ENCODE results near the gene XAGE3.
"Not testable (repeated sequence)": the region's sequence is repeated elsewhere in the genome, so short reads cannot be mapped to it uniquely, and the experiment has no call there.

The XAGE3 gene

GRCh38 chrX:52843619-52844018, 24.3 kb downstream of the XAGE3 start:
- not testable (repeated sequence) for H3K4me3 ChIP-seq (ENCODE audit: low read depth in 1 of 5, low read length in 5 of 5); H3K9ac ChIP-seq (ENCODE audit: low read length in 5 of 5); H3K27ac ChIP-seq (ENCODE audit: low read depth, low read length); H3K9me3 ChIP-seq (ENCODE audit: control insufficient read depth in 5 of 5, low read length in 5 of 5); H3K4me1 ChIP-seq (ENCODE audit: control insufficient read depth in 5 of 5, insufficient read depth in 5 of 5, low read length in 5 of 5); H3K36me3 ChIP-seq (ENCODE audit: control insufficient read depth in 5 of 5, insufficient read depth in 5 of 5, low read length in 5 of 5); H3K27me3 ChIP-seq (ENCODE audit: control insufficient read depth in 5 of 5, insufficient read depth in 4 of 5, low read length in 5 of 5)

- Histone ChIP-seq H3K36me3 (ENCODE audit: control insufficient read depth in 5 of 5, insufficient read depth in 5 of 5, low read length in 5 of 5) (no peaks in the 10 kb centered on the region), H3K4me1 (ENCODE audit: control insufficient read depth in 5 of 5, insufficient read depth in 5 of 5, low read length in 5 of 5) (no peaks in the 10 kb centered on the region), H3K4me3 (ENCODE audit: low read depth in 1 of 5, low read length in 5 of 5) (no peak overlapping the region), H3K27ac (ENCODE audit: low read depth, low read length) (no peak overlapping the region), H3K9me3 (ENCODE audit: control insufficient read depth in 5 of 5, low read length in 5 of 5) (no peaks in the 10 kb centered on the region), H3K27me3 (ENCODE audit: control insufficient read depth in 5 of 5, insufficient read depth in 4 of 5, low read length in 5 of 5) (peaks cover 0 to 9% (median 0%) of the 10 kb centered on the region in 5 donors), H3K9ac (ENCODE audit: low read length in 5 of 5) (no peak overlapping the region)
These were observed 28.7 kb downstream of the XAGE3 start for GRCh38 chrX:52839137-52839536.

GRCh38 chrX:52830551-52830950, 37.3 kb downstream of the XAGE3 start:
- Histone ChIP-seq H3K27me3 (ENCODE audit: control insufficient read depth in 5 of 5, insufficient read depth in 4 of 5, low read length in 5 of 5) (peaks cover 0 to 19% (median 14%) of the 10 kb centered on the region in 5 donors), H3K9me3 (ENCODE audit: control insufficient read depth in 5 of 5, low read length in 5 of 5) (no peaks in the 10 kb centered on the region)

GRCh38 chrX:52824608-52825007, 43.3 kb downstream of the XAGE3 start:
- Histone ChIP-seq H3K36me3 (ENCODE audit: control insufficient read depth in 5 of 5, insufficient read depth in 5 of 5, low read length in 5 of 5) (no peaks in the 10 kb centered on the region), H3K27ac (ENCODE audit: low read depth, low read length) (no peak overlapping the region), H3K9me3 (ENCODE audit: control insufficient read depth in 5 of 5, low read length in 5 of 5) (no peaks in the 10 kb centered on the region), H3K9ac (ENCODE audit: low read length in 5 of 5) (no peak overlapping the region), H3K4me3 (ENCODE audit: low read depth in 1 of 5, low read length in 5 of 5) (no peak overlapping the region), H3K4me1 (ENCODE audit: control insufficient read depth in 5 of 5, insufficient read depth in 5 of 5, low read length in 5 of 5) (no peaks in the 10 kb centered on the region), H3K27me3 (ENCODE audit: control insufficient read depth in 5 of 5, insufficient read depth in 4 of 5, low read length in 5 of 5) (peaks cover 0 to 6% (median 3%) of the 10 kb centered on the region in 5 donors)

More at GRCh38 chrX:52830551-52830950, 37.3 kb downstream of the XAGE3 start:
- Histone ChIP-seq H3K9ac (ENCODE audit: low read length in 5 of 5) (no peak overlapping the region), H3K4me1 (ENCODE audit: control insufficient read depth in 5 of 5, insufficient read depth in 5 of 5, low read length in 5 of 5) (no peaks in the 10 kb centered on the region), H3K27ac (ENCODE audit: low read depth, low read length) (no peak overlapping the region), H3K4me3 (ENCODE audit: low read depth in 1 of 5, low read length in 5 of 5) (no peak overlapping the region), H3K36me3 (ENCODE audit: control insufficient read depth in 5 of 5, insufficient read depth in 5 of 5, low read length in 5 of 5) (no peaks in the 10 kb centered on the region)

GRCh38 chrX:52821079-52821760, 46.7 kb downstream of the XAGE3 start:
- Histone ChIP-seq H3K27me3 (ENCODE audit: control insufficient read depth in 5 of 5, insufficient read depth in 4 of 5, low read length in 5 of 5) (peaks cover 0 to 11% (median 8%) of the 10 kb centered on the region in 5 donors), H3K4me3 (ENCODE audit: low read depth in 1 of 5, low read length in 5 of 5) (no peak overlapping the region), H3K27ac (ENCODE audit: low read depth, low read length) (no peak overlapping the region)

GRCh38 chrX:52819788-52820187, 48.1 kb downstream of the XAGE3 start:
- H3K9me3 ChIP-seq (ENCODE audit: control insufficient read depth in 5 of 5, low read length in 5 of 5) = no peaks in the 10 kb centered on the region
- no peak overlapping the region for H3K27ac ChIP-seq (ENCODE audit: low read depth, low read length)
- H3K9ac ChIP-seq (ENCODE audit: low read length in 5 of 5) = no peak overlapping the region
- no peaks in the 10 kb centered on the region for H3K4me1 ChIP-seq (ENCODE audit: control insufficient read depth in 5 of 5, insufficient read depth in 5 of 5, low read length in 5 of 5)
- no peaks in the 10 kb centered on the region for H3K36me3 ChIP-seq (ENCODE audit: control insufficient read depth in 5 of 5, insufficient read depth in 5 of 5, low read length in 5 of 5)
- H3K4me3 ChIP-seq (ENCODE audit: low read depth in 1 of 5, low read length in 5 of 5) = no peak overlapping the region
- H3K27me3 ChIP-seq (ENCODE audit: control insufficient read depth in 5 of 5, insufficient read depth in 4 of 5, low read length in 5 of 5) = peaks cover 0 to 13% (median 9%) of the 10 kb centered on the region in 5 donors

More at GRCh38 chrX:52821079-52821760, 46.7 kb downstream of the XAGE3 start:
- no peaks in the 10 kb centered on the region for H3K4me1 ChIP-seq (ENCODE audit: control insufficient read depth in 5 of 5, insufficient read depth in 5 of 5, low read length in 5 of 5)
- no peak overlapping the region for H3K9ac ChIP-seq (ENCODE audit: low read length in 5 of 5)
- H3K9me3 ChIP-seq (ENCODE audit: control insufficient read depth in 5 of 5, low read length in 5 of 5) = no peaks in the 10 kb centered on the region
- no peaks in the 10 kb centered on the region for H3K36me3 ChIP-seq (ENCODE audit: control insufficient read depth in 5 of 5, insufficient read depth in 5 of 5, low read length in 5 of 5)
